ENCODE results near the gene PHACTR3.

Gene PHACTR3

GRCh38 chr20:59620860-59621505 lies 16.6 kb downstream of the PHACTR3 start:
- no peak for DNase-seq (ENCODE audit: low read depth in 2 of 2)

GRCh38 chr20:59622496-59622895 lies 18.2 kb downstream of the PHACTR3 start:
- DNase-seq (ENCODE audit: low read depth in 2 of 2): no peak

GRCh38 chr20:59623133-59623532 lies 18.8 kb downstream of the PHACTR3 start:
- DNase-seq (ENCODE audit: low read depth in 2 of 2): no peak

- no peak for DNase-seq (ENCODE audit: low read depth in 2 of 2)
Observed at GRCh38 chr20:59623583-59623982, 19.2 kb downstream of the PHACTR3 start.

- no peak for DNase-seq (ENCODE audit: low read depth in 2 of 2)
Observed at GRCh38 chr20:59624401-59624800, 20.1 kb downstream of the PHACTR3 start.

GRCh38 chr20:59625214-59625922 lies 21.0 kb downstream of the PHACTR3 start:
- no peak for DNase-seq (ENCODE audit: low read depth in 2 of 2)

GRCh38 chr20:59627298-59627697 lies 23.0 kb downstream of the PHACTR3 start:
- no peak for DNase-seq (ENCODE audit: low read depth in 2 of 2)

- DNase-seq (ENCODE audit: low read depth in 2 of 2): no peak
Observed at GRCh38 chr20:59628171-59628570, 23.8 kb downstream of the PHACTR3 start.

GRCh38 chr20:59629141-59630045 lies 25.1 kb downstream of the PHACTR3 start:
- DNase-seq (ENCODE audit: low read depth in 2 of 2): no peak

- no peak for DNase-seq (ENCODE audit: low read depth in 2 of 2)
Observed at GRCh38 chr20:59630526-59630925, 26.2 kb downstream of the PHACTR3 start.

- no peak for DNase-seq (ENCODE audit: low read depth in 2 of 2)
Observed at GRCh38 chr20:59631751-59632540, 27.6 kb downstream of the PHACTR3 start.

- DNase-seq (ENCODE audit: low read depth in 2 of 2): no peak
Observed at GRCh38 chr20:59632541-59633113, 28.3 kb downstream of the PHACTR3 start.

- no peak for DNase-seq (ENCODE audit: low read depth in 2 of 2)
Observed at GRCh38 chr20:59633656-59634251, 29.4 kb downstream of the PHACTR3 start.

GRCh38 chr20:59634435-59635005 lies 30.2 kb downstream of the PHACTR3 start:
- no peak for DNase-seq (ENCODE audit: low read depth in 2 of 2)

GRCh38 chr20:59636766-59637370 lies 32.5 kb downstream of the PHACTR3 start:
- DNase-seq (ENCODE audit: low read depth in 2 of 2): no peak

- no peak for DNase-seq (ENCODE audit: low read depth in 2 of 2)
Observed at GRCh38 chr20:59640267-59640666, 35.9 kb downstream of the PHACTR3 start.

- no peak for DNase-seq (ENCODE audit: low read depth in 2 of 2)
Observed at GRCh38 chr20:59643615-59644061, 39.3 kb downstream of the PHACTR3 start.

GRCh38 chr20:59644371-59644939 lies 40.1 kb downstream of the PHACTR3 start:
- DNase-seq (ENCODE audit: low read depth in 2 of 2): no peak

GRCh38 chr20:59645271-59645670 lies 40.9 kb downstream of the PHACTR3 start:
- no peak for DNase-seq (ENCODE audit: low read depth in 2 of 2)

- no peak for DNase-seq (ENCODE audit: low read depth in 2 of 2)
Observed at GRCh38 chr20:59645761-59646171, 41.4 kb downstream of the PHACTR3 start.

All from stimulated activated CD4-positive, alpha-beta T cell treated with anti-CD3 and anti-CD28 coated beads, Interleukin-12 subunit alpha, Interleukin-12 subunit beta, amount 100 ng/mL, for 24 hours (primary cell).